GM19099 (cell line): ENCODE measurements around the gene UBE2D3.
A peak's percentile ranks its signal among the peaks of the same experiment; 100 is the strongest.

Source experiments
- POLR2A ChIP-seq: IDR thresholded peaks from 3 replicates; pipeline ENCODE4 v1.6.1; 2011; ENCODE audit warnings: low read depth; ENCODE audit not compliant: insufficient read length; ENCODE audit errors: extremely low read depth

UBE2D3 gene

GRCh38 chr4:102781570-102781969 lies 45.8 kb downstream of the UBE2D3 start:
- TF ChIP-seq POLR2A, result no peak

DNA sequence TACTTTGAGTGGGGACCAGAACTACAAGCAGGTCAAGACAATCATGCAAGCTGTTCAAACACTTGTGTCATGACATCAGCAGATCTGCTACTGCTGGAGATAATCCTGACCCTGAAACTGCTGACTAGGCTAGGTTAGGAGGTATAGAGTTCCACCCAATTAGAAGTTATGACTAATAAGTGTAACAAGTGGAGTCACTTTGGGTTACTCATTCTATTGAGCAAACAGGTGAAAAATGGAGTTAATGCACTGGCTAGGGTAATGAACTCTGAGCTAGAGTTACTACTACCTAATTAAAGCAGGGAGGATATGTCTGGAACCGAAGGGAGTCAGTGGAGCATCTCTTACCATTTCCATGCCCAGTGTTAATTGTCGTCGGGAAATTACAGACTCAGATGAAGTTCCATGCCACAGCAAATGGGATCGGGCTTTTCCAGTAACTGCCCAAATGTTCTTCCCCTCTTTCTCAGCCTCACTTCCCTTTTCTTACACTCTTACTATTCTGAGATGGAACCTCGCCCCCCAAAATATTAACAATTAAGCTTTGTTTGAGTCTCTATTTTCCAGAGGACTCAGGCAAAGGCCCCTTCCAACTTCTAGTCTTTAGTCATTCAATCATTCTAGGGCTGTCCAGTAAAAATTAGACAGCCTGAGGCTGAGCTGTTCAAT lies 46.7 kb downstream of the UBE2D3 start:
- TF ChIP-seq POLR2A, result no peak

- no peak for TF ChIP-seq POLR2A
These were observed 48.1 kb downstream of the UBE2D3 start for GRCh38 chr4:102779204-102779603.

DNA sequence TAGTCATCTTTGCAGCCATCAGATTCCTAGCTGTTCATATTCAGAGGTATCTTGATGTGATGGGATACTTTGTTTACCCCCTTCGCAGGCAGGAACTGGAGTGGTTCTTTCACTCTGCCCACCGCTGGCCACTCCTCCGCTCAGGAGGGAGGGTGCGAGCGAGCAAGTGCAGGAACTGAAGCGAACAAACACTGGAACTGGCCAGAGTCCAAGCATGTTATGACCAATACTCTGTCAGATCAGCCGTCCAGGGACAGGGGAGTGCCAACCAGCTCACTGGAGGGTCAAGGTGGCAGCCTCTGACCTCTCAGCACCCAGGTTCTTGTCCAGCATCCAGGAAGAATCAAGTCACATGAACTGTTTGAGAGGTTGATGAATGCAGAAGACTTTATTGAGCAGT lies 48.6 kb downstream of the UBE2D3 start:
- TF ChIP-seq POLR2A, result no peak

- TF ChIP-seq POLR2A, result no peak
These were observed 51.5 kb downstream of the UBE2D3 start for GRCh38 chr4:102775805-102776204.

DNA sequence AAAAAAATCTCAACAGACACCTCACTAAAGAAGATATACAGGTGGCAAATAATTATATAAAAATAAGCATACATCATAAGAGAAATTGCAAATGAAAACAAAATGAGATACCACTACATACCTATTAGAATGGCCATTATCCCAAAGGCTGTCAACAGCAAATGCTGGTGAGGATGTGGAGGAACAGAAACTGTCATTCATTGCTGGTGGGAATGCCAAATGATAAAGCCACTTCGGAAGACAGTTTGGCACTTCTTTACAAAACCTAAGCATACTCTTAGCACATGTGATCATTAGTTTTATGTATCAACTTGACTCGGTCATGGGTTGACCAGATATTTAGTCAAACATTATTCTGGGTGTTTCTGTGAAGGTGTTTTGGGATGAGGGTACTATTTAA lies 53.1 kb downstream of the UBE2D3 start:
- TF ChIP-seq POLR2A, result no peak

DNA sequence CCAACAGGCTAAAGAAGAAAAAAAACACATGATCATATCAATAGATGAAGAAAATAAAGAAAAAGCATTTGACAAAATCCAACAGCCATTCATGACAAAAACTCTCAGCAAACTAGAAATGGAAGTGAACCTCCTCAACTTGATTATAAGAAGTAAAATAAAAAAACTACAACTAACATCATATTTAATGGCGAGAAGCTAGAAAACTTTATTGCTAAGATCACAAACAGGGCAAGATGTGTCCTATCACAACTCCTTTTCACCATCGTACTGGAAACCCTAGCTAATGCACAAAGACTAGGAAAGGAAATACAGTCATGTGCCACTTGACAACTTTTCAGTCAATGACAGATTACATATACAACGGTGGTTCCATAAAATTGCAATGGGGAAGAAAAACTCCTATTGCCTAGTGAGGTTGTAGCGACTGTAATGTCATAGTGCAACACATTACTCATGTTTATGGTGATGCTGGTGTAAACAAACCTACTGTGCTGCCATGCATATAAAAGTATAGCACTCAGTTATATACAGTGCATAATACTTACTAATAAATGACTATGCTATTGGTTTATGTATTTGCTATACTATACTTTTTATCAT lies 54.5 kb downstream of the UBE2D3 start:
- no peak for TF ChIP-seq POLR2A

DNA sequence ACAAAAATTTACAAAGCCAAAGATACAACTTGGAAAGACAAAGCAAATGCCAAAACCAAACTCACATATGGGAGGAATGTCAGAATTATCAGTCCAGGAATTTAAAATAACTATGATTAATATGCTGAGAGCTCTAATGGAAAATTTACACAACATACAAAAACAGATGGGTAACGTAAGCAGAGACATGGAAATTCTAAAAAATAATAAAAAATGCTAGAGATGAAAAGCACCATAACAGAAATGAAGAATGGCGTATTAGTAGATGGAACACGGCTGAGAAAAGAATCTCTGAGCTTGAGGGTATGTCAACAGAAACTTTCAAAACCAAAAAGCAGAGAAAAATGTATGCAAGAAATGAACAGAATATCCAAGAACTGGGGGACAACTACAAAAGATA lies 62.5 kb downstream of the UBE2D3 start:
- no peak for TF ChIP-seq POLR2A

GRCh38 chr4:102761906-102762305 lies 65.4 kb downstream of the UBE2D3 start:
- no peak for TF ChIP-seq POLR2A

- no peak for TF ChIP-seq POLR2A
These were observed 66.1 kb downstream of the UBE2D3 start for GRCh38 chr4:102761296-102761701.

DNA sequence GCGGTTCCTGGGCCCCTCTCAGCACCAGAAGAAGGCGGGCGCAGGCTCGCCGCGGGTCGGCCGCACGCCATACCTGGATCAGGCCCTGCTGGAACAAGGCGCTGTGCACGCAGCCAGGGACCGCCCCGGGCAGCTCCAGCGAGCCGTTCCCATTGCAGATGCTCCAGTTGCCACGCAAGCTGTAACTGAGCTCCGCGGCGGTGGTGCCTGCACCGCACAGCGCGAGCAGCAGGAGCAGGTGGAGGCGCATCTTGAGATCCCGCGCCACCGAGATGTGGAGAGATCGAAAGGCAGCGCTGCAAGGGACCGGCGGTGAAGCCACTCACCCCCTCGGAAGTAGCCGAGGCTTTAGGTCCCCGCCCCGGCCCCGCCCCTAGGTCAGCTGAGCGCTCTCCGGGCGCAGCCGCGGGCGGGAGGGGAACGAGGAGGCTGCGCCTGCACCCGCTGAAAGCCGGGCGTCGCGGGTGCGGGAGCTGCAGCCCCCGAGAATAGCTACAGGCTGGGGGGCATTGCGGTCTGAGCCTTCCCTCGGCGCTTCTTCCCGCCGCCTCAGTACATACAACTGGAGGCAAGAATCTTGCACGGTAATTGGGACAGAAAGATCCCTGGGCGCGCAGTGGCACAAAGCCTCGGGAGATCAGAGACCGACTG lies 66.6 kb downstream of the UBE2D3 start, which contains the start of gene MANBA:
MANBA (minus strand) TSS at position 324 of the 651 bp plus-strand sequence; CDS start at position 250, 74 bp downstream.
- peak; percentile 92 for TF ChIP-seq POLR2A

DNA sequence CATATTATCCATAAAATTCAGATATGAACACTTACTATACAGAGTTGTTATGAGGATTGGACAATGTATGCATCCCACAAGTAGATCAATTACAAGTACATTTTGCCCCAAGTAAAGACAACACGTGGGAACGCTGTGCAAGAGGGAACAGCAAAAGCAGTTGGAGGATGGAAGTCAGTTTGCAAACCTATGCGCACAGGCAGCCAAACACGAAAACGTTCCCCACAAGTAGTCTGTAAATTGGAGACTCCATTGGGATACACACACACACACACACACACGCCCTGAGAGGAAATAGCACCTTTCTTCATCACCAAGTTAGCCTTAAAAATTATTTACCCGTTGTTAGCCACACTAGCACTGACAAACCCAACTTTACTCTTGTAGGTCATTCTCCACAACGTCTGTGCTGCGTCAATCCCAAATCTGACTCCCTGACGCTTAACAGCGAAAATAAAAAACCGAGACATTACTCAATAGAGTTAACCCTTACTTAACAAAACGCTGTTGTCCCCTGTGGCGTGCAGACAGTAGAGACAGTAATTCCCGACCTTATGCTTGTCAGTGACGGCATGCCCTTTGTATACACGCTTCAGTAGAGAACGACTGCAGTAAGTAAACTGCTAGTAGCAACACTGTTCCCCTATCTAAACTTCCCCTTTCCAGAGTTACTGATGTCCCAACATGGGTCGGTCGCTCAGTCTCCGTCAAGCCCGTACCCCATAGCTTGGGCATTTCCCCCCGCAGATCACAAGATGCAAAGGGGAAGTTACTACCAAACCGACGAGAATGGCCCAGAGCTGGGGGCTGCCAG lies 67.3 kb downstream of the UBE2D3 start:
- no peak for TF ChIP-seq POLR2A

DNA sequence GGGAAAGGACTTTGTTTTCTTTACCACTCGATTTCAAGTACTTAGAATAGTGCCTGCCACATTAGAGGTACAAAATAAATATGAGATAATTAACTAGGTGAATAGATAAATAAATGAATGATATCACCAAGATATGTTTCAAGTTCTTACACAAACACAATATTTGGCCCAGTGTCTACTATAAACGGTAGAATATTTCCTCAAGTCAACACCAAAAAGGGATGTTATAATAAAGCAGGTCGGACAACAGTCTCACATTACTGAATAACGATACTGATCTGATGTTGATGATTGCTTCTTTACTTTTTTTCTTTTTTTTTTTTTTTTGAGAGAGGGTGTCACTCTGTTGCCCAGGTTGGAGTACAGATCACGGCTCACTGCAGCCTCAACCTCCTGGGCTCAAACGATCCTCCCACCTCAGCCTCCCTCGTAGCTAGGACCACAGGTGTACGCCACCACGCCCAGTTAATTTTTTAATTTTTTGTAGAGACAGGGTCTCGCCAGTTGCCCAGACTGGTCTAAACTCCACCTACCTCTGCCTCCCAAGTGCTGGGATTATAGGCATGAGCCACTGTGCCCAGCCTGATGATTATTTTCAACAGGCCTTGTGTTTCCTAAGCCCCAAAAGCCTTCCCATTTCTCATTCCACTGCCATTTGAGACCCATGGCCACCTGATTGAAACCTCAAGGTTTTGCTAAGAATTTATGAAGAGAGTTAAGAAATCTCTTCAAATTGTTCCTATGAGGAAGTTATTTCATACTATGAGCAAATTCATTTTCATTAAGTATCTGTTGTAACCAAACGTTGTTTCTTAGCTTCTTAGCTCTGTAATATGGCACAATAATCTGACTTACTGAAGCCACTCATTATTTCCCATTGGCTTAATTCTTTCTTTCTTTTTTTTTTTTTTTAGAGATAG lies 68.8 kb downstream of the UBE2D3 start:
- no peak for TF ChIP-seq POLR2A

DNA sequence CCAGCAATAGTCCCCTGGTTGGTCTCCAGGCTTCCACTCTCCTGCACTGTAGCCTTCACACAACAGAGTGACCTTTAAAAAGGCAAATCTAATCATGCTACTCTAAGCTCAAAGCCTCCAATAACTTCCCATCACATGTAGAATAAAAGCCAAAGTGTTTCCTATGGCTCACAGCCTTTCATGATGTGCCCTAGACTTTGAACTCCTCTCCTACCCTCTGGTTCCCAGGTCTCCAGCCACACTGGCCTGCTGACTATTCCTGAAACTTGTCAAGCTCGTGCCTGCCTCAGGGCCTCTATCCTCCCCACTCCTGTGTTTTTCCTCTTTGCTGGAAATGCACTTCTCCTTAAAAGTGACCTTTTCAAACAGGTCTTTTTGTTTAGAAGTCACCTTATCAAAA lies 69.7 kb downstream of the UBE2D3 start:
- TF ChIP-seq POLR2A, result no peak
